ACHN (cell line): ENCODE measurements around the gene DES.

ENCODE experiments used
- DNase-seq: peaks from one replicate; pipeline ENCODE4 v3.0.0-alpha.2; 2015
- in situ Hi-C: cut with HindIII; loops from 2 replicates; pipeline ENCODE4 v1.10.0; 2017; ENCODE audit warnings: low sequenced_read_pairs, low pct_ligation_motif_present, low pct_unique_long_range_greater_than_20kb

The DES gene

DNA sequence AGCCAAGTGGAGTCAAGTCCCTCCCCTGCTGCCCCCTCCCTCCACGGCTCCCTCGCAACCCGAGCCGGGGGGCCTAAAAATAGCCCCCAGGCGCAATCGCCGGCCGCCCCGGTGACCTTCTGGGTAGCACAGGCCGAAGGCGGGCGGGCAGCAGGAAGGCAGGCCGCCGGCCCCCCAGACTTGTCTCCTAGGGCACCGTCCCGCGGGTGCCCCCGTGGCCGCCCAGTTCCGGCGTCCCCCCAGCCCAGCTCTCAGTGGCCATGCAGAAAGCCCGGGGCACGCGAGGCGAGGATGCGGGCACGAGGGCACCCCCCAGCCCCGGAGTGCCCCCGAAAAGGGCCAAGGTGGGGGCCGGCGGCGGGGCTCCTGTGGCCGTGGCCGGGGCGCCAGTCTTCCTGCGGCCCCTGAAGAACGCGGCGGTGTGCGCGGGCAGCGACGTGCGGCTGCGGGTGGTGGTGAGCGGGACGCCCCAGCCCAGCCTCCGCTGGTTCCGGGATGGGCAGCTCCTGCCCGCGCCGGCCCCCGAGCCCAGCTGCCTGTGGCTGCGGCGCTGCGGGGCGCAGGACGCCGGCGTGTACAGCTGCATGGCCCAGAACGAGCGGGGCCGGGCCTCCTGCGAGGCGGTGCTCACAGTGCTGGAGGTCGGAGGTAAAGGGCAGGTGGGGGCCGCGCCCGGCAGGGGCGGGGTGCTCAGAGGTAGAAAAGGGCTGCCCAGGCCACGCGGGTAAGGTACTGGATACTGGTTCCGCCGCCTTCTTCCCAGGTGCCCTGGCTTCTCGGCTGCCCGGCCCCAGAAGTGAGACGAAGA lies 16.7 kb downstream of the DES start, which contains the start of gene SPEG:
SPEG (plus strand) TSS at position 126 of the 808 bp plus-strand sequence; CDS start at position 261, 135 bp downstream.
- no peak for DNase-seq
- in situ Hi-C loops: no loop called here

DNA sequence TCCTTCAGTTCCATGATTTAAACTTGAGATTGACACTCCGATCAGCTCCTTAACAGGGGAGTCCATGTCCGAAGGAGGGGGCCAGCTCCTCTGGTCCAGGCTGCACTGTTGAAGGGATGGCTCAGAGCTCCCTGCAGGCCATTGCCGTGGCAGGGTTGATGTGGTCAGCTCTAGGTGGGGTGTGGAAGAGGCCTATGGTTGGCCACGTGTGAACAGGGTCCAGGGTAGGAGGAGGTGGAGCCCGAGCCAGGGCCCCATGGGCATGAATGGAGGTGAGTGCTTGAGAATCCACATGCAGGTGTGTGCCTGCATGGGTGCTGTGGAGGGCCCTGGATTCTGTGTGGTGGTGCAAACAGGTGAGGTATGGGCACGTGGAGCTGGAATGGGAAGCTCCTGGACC lies 17.5 kb downstream of the DES start:
- DNase-seq: no peak
- in situ Hi-C loops: no loop called here

DNA sequence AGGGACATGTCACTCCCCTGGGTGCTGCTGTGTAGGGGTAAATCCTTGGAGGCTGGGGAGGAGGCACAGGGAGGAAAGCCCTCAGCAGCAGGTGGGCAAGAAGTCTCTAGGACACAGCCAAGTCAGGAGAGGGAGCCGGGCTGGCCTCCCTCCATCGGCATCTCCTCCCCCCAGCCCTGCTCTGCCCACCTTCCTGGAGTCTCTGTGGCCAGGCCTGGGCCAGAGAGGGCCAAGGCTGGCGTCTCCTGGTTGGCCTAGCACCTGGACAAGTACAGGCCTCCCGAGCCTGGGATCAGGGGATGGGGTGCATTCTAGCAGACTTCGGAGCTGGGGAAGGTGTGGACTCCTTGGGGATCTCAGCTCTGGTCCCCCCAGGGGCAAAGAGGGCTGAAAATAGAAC lies 18.3 kb downstream of the DES start:
- in situ Hi-C loops: no loop called here
- DNase-seq: no peak

DNA sequence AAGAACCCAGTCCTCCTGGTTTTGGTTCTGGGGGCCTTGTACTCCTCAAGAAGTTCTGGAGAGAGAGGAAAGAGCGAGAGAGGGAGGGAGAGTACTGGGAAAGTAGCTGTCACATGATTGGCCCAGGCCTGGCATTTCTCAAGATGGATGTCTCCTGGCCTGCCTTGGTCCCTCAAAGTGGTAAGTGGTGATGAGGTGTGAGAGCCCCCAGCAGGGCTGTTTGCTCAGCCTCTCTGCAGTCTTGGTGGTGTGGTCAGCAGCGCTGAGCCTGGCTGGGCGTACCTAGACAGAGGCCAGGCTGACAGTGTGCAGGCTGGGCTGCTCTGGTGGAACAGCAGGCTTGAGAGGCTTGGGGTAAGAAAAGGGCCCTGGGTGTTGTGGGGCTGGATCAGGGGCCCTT lies 19.0 kb downstream of the DES start:
- in situ Hi-C loops: no loop called here
- no peak for DNase-seq

DNA sequence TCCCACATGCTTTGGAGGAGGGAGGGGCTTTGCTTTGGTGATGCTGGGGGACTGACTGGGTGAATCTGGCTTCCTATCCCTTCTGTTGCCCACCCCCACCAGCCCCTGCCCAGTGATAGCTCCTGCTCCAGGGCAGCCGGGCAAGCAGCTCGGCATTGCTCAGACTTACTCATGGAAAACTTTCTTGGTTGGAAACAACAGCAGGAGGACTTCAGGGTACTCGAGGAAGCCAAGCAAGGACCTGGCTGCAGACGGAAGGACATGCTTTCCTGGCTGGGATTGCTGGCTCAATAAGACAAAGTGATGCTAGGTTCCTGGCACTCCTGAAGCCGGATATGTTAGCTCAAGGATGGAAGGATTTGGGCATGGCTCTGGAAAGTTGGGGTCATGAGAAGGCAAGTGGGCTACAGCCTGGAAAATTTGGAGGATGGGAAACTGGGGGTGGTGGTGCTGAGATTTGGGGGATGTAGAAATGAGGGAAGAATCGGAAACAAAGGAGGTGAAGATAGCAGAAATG lies 19.6 kb downstream of the DES start:
- in situ Hi-C loops: no loop called here
- no peak for DNase-seq

DNA sequence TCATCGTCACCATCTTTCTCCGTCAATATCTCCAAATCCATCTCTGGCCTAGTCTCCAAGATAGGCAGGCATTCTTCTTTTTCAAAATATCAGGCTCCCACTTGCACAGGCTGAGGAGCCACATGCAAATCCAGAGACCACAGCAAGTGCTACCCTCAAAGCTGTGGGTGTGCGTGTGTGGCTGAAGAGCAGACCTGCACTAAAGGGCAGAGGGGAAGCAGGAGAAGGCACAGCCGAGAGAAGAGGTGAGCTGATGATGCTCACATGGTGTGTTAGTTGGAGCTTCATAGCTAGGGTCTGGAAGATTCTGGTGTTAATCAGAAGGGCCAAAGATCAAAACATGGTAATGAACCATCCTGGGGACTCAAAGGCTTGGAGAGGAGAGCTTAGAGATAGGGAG lies 20.3 kb downstream of the DES start:
- in situ Hi-C loops: no loop called here
- DNase-seq: no peak

DNA sequence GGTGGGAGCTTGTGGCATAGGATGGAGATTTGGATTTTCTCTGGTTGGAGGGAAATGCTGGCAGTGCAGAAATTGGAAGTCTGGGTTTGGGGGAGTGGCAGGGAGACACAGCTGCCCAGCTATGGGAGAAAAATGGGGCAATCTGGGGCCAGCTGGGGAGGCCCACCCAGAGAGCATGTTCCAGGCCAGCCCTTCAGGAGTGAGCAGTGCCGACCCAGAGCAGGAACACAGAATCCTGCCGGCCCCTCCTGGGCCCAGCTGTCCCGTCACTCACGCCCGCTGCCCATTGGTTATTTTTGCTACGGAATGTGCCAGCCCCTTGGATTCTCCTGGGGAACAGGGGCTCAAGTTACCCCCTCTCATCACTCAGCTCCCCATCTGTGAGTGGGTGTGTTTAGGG lies 21.3 kb downstream of the DES start:
- DNase-seq: no peak
- in situ Hi-C loops: no loop called here

DNA sequence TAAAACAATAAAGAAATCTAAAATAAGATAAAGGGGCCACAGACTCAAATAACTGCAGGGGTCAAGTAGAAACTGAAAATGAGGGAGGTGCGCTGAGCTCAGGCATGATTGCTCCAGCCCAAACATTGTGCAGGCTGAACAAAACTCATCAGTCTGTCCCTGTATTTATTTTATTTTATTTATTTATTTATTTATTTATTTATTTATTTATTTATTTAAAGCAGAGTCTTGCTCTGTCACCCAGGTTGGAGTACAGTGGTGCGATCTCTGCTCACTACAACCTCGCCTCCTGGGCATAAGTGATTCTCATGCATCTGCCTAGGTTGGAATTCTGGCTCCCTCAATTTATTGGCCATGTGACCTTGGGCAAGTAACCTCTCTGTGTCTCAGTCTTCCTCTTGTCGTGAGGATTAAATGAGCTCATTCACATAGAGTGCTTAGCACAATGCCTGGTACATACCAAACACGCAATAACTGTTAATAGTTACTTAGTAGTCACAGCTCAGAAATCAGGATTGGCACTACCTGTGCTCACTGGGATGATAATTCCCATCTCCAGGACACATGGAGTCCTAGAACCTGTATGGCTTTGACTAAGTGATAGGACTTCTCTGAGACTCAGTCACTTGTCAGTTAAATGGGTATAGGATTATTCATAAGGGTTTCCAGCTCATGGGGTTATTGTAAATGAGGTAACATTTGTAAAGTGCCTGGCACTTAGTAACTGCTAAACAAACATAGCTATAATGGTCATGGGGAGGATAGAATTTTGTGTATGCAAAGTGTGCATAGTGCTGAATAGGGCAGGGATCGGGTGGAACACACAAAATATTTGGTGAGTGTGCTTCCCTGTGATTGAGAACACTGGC lies 22.4 kb downstream of the DES start:
- DNase-seq: no peak
- in situ Hi-C loops: no loop called here

DNA sequence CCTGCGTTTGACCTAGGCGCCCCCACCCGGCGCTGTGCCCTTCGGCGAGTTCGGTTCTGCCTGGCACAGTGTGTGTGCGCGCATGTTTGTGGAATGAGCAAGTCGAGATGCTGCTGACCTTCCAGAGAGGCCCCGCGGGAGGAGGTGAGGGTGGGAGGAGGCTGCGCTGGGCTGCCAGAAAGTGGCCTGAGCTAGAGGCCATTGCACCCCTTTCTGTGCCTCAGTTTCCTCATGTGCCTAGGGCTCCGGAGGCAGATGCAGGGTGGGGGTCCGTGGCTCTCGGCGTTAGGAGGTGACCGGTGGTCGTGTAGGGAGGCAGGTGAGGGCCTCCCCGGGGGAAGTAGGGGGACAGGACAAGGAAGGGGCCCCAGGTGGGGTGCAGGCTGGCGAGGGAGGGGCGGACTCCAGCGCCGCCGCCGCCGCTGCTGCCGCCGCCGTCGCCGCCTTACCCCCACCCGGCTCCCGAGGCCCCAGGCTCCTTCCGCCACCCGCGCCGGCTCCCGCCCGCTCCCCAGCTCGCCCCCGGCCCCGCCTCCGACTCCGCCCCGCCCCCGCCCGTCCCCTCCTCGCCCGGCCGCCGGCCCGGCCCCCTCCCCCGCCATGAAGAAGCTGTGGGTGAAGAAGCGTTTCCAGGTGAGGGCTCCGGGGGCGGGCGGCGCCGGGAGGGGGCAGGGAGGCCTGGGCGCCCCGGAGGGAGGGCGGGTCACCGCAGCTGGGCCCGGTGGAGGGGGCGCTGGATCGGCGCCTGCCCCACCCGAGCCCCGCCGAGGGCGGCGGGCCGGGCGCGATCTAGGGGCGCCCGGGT lies 23.5 kb downstream of the DES start:
- peak; percentile 71 for DNase-seq
- in situ Hi-C loops: no loop called here

DNA sequence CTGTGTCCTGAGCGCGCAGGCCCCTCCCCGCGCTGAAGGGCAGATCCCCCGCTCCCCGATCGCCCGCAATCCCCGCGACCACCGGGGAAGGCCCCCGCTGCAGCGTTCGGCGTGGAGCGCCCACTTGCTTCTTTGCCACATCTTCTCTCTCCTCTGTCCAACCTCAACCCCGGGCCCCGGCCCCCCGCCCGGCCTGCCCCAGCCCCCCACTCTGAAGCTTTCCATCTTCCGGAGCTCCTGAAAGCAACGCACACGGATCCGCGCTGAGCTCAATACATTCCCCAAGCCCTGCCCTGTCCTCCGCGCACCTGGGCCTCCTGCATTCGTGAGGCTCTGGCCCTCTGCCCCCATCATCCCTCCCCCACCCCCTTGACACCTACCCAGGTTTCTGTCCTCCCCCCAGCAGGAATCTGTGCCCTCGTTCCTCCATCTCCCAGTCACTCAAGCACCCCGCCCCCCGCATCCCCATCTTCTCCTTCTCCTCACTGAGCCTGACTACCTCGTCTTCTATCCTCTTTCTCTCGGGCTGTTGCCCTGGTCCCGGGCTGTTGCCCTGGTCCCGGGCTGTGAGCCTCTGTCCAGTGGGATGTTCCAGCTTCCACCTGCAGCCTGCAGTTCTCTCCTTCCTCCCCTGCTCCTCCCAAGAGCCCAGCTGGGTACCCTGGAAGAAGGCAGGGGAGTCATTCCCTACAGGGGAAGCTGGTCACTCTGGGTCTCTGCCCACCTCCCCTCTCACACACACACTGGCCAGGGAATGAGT lies 24.3 kb downstream of the DES start:
- no peak for DNase-seq
- in situ Hi-C loops: no loop called here

DNA sequence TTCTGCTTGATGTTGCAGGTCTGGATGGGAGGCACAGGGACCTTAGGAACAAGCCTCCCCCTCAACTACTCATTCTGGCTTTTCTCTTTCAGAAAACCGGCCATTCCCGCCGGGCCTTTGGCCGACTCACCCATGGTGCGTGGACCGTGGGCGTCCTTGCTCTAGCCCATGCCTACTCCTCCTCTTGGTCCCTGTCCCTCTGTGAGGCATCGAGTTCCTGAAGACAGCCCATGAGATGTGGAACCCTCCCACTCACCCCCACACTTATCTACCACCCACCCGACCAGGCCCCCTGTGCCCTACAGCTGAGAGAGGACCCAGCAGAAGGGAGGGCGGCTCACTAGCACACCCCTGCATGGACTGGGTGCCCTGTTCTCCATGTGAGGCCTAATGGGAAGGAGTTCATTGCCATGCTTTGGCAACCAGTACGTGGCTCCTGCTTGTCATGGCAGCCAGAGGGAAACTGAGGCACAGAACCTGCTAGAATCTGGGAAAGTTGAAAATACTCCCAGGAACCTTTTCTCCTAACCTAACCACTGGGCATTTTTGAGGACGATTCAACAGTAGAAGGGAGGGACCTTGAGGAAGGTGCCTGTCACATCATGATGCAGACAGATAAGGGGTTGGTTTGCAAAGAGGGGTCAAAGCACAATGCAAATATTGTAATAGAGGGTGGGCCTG lies 25.0 kb downstream of the DES start:
- in situ Hi-C loops: no loop called here
- no peak for DNase-seq

DNA sequence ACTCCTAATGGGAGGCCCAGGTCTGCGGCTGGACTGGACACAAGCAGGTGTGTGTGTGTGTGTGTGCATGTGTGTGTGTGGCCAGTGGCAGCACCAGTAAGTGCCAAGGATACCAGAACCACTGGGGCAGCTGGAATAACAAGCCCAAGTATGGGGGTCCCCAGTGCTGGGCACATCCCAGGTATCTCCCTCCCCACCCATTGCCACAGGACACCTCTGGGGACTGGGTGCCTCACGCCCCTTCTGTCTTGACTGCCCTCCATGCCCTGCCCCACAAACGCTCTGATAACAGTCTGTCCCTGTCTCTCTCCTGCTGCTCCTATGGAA lies 25.5 kb downstream of the DES start:
- DNase-seq: no peak
- in situ Hi-C loops: no loop called here

DNA sequence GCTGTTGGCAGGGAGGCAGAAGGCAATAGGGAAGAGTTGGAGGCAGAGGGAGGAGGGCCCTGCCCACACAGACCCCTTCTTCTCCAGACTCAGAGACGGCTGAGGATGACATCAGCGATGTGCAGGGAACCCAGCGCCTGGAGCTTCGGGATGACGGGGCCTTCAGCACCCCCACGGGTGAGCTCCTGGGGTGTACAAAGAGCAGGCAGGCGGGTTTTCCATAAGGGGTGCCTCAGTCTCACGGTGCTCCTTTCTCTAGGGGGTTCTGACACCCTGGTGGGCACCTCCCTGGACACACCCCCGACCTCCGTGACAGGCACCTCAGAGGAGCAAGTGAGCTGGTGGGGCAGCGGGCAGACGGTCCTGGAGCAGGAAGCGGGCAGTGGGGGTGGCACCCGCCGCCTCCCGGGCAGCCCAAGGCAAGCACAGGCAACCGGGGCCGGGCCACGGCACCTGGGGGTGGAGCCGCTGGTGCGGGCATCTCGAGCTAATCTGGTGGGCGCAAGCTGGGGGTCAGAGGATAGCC lies 26.5 kb downstream of the DES start:
- in situ Hi-C loops: no loop called here
- no peak for DNase-seq

DNA sequence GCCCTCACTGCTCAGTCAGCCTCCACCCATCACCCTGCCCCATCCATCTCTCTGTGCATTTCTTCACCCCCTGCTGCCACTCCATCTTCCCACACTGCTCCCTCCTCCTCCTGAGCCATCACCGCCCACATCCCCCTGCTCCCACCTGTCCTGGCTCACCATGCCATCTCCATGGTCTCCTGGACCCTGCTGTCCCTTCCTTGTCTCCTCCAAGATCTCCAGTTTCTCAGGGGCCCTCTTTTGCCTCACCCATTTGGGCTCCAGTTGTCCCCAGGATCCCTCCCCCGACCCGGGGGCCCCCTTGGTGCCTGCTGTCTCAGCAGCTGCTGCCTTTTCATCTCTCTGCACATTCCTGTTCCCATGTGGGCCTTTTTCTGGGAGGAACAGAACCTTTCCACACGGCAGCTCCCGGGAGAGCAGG lies 27.1 kb downstream of the DES start:
- DNase-seq: no peak
- in situ Hi-C loops: no loop called here

DNA sequence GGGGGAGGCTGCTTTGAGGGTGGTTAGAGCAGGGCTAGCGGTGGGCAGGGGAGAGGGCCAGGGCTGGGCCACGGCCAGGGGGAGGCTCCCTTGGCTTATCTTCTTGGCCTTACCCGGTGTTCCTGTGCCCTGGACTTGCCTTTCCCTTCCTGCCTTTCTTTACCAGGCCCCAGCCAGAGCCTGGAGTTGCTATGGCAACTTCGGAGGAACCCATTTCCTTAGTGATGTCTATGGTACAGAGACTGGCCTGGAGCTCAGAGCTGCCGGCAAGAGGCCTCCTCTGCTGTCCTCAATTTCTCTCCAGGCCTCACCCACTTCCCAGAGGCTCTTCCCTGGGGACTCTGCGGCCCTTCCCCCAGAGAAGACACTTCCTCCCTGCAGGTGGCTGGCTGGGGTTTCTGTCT lies 27.9 kb downstream of the DES start:
- in situ Hi-C loops: no loop called here

DNA sequence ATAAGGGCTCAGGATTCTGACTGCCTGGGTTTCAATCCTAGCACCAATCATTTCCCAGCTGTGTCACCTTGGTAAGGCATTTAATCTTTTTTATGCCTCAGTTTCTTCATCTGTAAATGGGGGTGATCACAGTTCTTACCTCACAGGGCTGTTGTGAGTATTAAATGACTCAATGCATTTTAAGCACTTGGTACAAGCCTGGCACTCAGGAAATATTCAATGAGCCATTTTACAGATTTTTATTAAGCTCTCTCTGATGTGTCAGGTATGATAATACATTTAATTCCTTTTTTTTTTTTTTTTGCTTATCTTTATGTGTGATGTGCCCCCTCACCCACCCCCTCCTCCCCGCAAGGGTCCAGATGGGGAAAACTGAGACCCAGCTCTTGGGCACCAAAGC lies 28.5 kb downstream of the DES start:
- no peak for DNase-seq
- in situ Hi-C loops: no loop called here

More for the DNA sequence above, 27.9 kb downstream of the DES start:
- DNase-seq: peak; percentile 14

DNA sequence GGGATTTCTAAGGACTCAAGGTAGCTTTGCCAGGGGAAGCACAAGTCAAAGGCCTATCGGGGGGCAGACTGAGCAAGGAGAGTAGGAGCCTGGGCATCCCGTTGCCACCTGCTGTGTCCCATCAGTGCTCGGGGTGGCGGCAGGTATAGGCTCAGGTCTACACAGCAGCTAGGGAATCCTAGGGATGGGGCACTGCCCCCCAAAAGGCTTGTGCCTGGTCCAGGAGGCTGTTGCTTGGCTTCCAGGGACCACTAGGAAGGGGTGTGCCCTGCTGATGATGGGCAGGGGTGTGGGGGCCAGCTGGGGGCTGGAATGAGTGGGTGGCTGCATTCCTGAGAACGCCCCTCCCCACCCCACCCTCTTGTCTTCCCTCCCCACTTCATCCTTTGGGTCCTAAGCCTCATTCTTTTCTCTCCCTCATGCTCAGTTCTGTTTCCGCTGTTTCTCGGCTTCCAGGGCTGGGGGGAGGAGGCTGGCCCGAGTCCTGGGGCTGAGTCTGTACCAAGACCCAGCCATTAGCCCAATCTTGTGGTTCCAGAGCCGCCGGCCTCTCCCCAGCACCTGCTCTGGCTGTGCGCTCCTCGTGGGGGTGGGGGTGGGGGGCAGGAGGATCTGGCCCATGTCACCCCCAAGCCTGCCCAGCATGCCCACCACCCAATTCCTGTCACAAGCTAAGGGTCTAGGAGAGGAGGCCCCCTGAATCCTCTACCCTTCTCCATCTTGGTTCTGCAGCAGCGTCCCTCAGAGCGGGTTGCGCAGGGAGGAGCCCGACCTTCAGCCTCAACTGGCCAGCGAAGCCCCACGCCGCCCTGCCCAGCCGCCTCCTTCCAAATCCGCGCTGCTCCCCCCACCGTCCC lies 29.3 kb downstream of the DES start:
- no peak for DNase-seq
- in situ Hi-C loops: no loop called here
